Measurements from ENCODE around the gene EXOC4.
"Not testable (repeated sequence)": the region's sequence is repeated elsewhere in the genome, so short reads cannot be mapped to it uniquely, and the experiment has no call there.

EXOC4 gene

GRCh38 chr7:133275446-133276095, 22.7 kb downstream of the EXOC4 start:
- H3K9ac ChIP-seq (ENCODE audit: low read length), result no peak overlapping the region
- H3K36me3 ChIP-seq (ENCODE audit: insufficient read depth, low read length), result peaks cover 15% of the 10 kb centered on the region
- no peaks in the 10 kb centered on the region for H3K27me3 ChIP-seq (ENCODE audit: control insufficient read depth in 1 of 2, insufficient read depth in 2 of 2, low read length in 2 of 2)
- H3K4me3 ChIP-seq (ENCODE audit: low read depth in 1 of 2, low read length in 2 of 2), result no peak overlapping the region
- H3K27ac ChIP-seq (ENCODE audit: low read depth, low read length), result no peak overlapping the region
- H3K4me1 ChIP-seq (ENCODE audit: insufficient read depth, low read length), result peaks cover 17% of the 10 kb centered on the region
- H3K9me3 ChIP-seq (ENCODE audit: low read length), result no peaks in the 10 kb centered on the region

GRCh38 chr7:133278975-133279374, 26.1 kb downstream of the EXOC4 start:
- not testable (repeated sequence) for H3K9ac ChIP-seq (ENCODE audit: low read length); H3K9me3 ChIP-seq (ENCODE audit: low read length); H3K4me1 ChIP-seq (ENCODE audit: insufficient read depth, low read length); H3K27me3 ChIP-seq (ENCODE audit: control insufficient read depth in 1 of 2, insufficient read depth in 2 of 2, low read length in 2 of 2); H3K4me3 ChIP-seq (ENCODE audit: low read depth in 1 of 2, low read length in 2 of 2); H3K27ac ChIP-seq (ENCODE audit: low read depth, low read length)
- peaks cover 15% of the 10 kb centered on the region for H3K36me3 ChIP-seq (ENCODE audit: insufficient read depth, low read length)

GRCh38 chr7:133282094-133282493, 29.2 kb downstream of the EXOC4 start:
- Histone ChIP-seq H3K9ac (ENCODE audit: low read length) (no peak overlapping the region), H3K27me3 (ENCODE audit: control insufficient read depth in 1 of 2, insufficient read depth in 2 of 2, low read length in 2 of 2) (no peaks in the 10 kb centered on the region), H3K36me3 (ENCODE audit: insufficient read depth, low read length) (no peaks in the 10 kb centered on the region), H3K27ac (ENCODE audit: low read depth, low read length) (no peak overlapping the region), H3K4me3 (ENCODE audit: low read depth in 1 of 2, low read length in 2 of 2) (no peak overlapping the region), H3K9me3 (ENCODE audit: low read length) (no peaks in the 10 kb centered on the region), H3K4me1 (ENCODE audit: insufficient read depth, low read length) (no peaks in the 10 kb centered on the region)

DNA sequence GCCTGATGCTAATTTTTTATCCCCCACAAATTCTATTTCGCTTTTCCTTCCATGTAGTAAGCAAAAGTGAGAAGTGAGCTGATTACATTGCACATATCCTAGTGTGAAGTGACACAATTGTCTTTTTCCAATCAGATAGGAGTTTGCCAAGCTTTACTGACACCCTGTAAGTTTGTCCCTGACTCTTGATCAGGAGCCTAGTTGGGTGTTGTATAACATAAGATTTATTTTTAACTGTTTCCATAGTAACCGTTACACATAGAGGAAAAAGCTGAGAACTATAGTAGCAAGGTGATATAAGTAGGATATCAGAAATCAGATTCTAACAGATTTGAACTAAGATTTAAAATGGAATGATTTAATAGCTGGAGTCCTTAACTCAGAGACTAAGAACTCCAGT, 31.2 kb downstream of the EXOC4 start:
- no peaks in the 10 kb centered on the region for H3K9me3 ChIP-seq (ENCODE audit: low read length)
- no peaks in the 10 kb centered on the region for H3K4me1 ChIP-seq (ENCODE audit: insufficient read depth, low read length)
- H3K4me3 ChIP-seq (ENCODE audit: low read depth in 1 of 2, low read length in 2 of 2), result no peak overlapping the region

DNA sequence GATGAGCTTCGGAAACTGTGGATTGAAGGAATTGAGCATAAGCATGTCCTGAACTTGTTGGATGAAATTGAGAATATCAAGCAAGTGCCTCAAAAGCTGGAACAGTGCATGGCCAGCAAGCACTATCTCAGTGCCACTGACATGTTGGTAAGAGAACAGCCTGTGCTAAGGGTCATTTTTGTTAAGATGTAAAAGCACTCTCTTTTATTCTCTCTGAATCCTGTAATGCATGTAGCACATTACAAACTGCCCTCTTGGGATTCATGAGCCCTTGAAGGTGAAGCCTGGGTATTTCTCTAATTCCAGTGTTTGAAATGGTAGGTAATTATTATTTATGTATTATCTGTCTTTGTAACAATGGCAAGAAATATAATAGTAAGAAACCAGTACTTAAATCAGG, 36.1 kb downstream of the EXOC4 start:
- Histone ChIP-seq H3K27me3 (ENCODE audit: control insufficient read depth in 1 of 2, insufficient read depth in 2 of 2, low read length in 2 of 2) (no peaks in the 10 kb centered on the region), H3K9me3 (ENCODE audit: low read length) (no peaks in the 10 kb centered on the region), H3K4me3 (ENCODE audit: low read depth in 1 of 2, low read length in 2 of 2) (no peak overlapping the region), H3K4me1 (ENCODE audit: insufficient read depth, low read length) (no peaks in the 10 kb centered on the region), H3K27ac (ENCODE audit: low read depth, low read length) (no peak overlapping the region), H3K9ac (ENCODE audit: low read length) (no peak overlapping the region), H3K36me3 (ENCODE audit: insufficient read depth, low read length) (peaks cover 21% of the 10 kb centered on the region)

More for the DNA sequence above, 31.2 kb downstream of the EXOC4 start:
- Histone ChIP-seq H3K27me3 (ENCODE audit: control insufficient read depth in 1 of 2, insufficient read depth in 2 of 2, low read length in 2 of 2) (no peaks in the 10 kb centered on the region), H3K27ac (ENCODE audit: low read depth, low read length) (no peak overlapping the region), H3K36me3 (ENCODE audit: insufficient read depth, low read length) (peaks cover 1% of the 10 kb centered on the region), H3K9ac (ENCODE audit: low read length) (no peak overlapping the region)

- Histone ChIP-seq H3K9me3 (ENCODE audit: low read length) (no peaks in the 10 kb centered on the region), H3K36me3 (ENCODE audit: insufficient read depth, low read length) (peaks cover 21% of the 10 kb centered on the region), H3K27ac (ENCODE audit: low read depth, low read length) (no peak overlapping the region), H3K4me3 (ENCODE audit: low read depth in 1 of 2, low read length in 2 of 2) (no peak overlapping the region), H3K4me1 (ENCODE audit: insufficient read depth, low read length) (no peaks in the 10 kb centered on the region), H3K27me3 (ENCODE audit: control insufficient read depth in 1 of 2, insufficient read depth in 2 of 2, low read length in 2 of 2) (no peaks in the 10 kb centered on the region), H3K9ac (ENCODE audit: low read length) (no peak overlapping the region)
These were observed 37.2 kb downstream of the EXOC4 start for GRCh38 chr7:133290041-133290440.

GRCh38 chr7:133290676-133291333, 37.9 kb downstream of the EXOC4 start:
- Histone ChIP-seq H3K4me3 (ENCODE audit: low read depth in 1 of 2, low read length in 2 of 2) (no peak overlapping the region), H3K9me3 (ENCODE audit: low read length) (no peaks in the 10 kb centered on the region), H3K36me3 (ENCODE audit: insufficient read depth, low read length) (peaks cover 21% of the 10 kb centered on the region), H3K9ac (ENCODE audit: low read length) (no peak overlapping the region), H3K4me1 (ENCODE audit: insufficient read depth, low read length) (peaks cover 3% of the 10 kb centered on the region), H3K27me3 (ENCODE audit: control insufficient read depth in 1 of 2, insufficient read depth in 2 of 2, low read length in 2 of 2) (no peaks in the 10 kb centered on the region), H3K27ac (ENCODE audit: low read depth, low read length) (no peak overlapping the region)

DNA sequence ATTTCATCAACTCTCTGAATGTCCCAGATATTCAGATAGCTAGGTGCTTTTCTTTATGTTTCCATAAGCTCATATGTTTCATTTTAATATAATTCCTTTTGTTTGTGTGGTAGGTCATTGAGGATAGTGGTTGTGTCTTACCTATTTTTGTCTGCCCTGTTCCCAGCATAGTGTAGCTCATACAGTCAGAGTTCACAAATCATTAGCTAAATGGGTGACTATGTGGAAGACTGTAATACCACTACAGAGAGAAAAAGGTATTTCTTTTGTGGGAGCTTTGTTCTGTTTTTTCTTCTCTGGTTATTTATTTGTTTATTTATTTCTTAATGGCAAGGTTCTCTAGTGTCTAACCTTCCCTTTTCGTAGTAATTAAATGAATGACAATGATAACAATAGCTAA, 39.8 kb downstream of the EXOC4 start:
- Histone ChIP-seq H3K27me3 (ENCODE audit: control insufficient read depth in 1 of 2, insufficient read depth in 2 of 2, low read length in 2 of 2) (no peaks in the 10 kb centered on the region), H3K27ac (ENCODE audit: low read depth, low read length) (no peak overlapping the region)

DNA sequence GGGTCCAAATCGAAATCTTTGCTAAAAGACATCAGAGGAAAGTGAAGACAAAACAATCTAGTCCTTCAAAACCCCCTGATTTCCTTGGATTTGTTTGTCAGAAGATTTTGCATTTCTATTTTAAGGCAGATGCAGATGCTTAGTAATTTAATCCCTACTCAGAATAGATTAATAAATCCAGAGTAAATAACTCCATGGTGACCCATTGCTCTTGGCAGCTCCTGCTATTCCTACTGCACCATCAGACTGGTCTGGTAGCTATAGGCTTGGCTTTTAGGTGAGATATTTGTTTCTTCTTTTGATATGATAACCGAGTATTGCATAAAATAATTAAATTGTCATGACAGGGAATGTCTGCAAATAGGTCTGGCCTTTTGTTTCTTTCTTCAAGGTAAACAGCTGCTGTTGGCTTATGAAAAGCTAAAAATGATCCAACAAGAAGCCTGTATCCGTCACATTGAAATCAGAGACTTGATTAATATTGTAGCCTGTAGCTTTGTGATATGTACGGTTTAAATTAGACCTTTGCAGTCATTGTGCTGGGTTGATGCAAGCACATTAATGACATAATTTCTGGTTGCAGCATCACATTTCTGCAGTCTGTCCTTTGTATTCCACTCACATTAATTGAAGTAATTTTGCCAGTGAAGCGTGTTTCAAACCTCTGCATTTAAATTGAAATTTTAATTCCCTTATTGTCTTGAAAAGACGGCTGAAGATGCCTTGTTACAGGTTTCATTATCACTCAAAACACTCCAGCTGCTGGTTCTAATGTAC, 40.7 kb downstream of the EXOC4 start:
- H3K27me3 ChIP-seq (ENCODE audit: control insufficient read depth in 1 of 2, insufficient read depth in 2 of 2, low read length in 2 of 2), result no peaks in the 10 kb centered on the region
- peaks cover 3% of the 10 kb centered on the region for H3K4me1 ChIP-seq (ENCODE audit: insufficient read depth, low read length)
- H3K27ac ChIP-seq (ENCODE audit: low read depth, low read length), result no peak overlapping the region
- H3K9ac ChIP-seq (ENCODE audit: low read length), result no peak overlapping the region
- H3K9me3 ChIP-seq (ENCODE audit: low read length), result no peaks in the 10 kb centered on the region
- H3K4me3 ChIP-seq (ENCODE audit: low read depth in 1 of 2, low read length in 2 of 2), result no peak overlapping the region
- peaks cover 21% of the 10 kb centered on the region for H3K36me3 ChIP-seq (ENCODE audit: insufficient read depth, low read length)

More for the DNA sequence above, 39.8 kb downstream of the EXOC4 start:
- no peak overlapping the region for H3K9ac ChIP-seq (ENCODE audit: low read length)
- H3K4me3 ChIP-seq (ENCODE audit: low read depth in 1 of 2, low read length in 2 of 2), result no peak overlapping the region
- peaks cover 21% of the 10 kb centered on the region for H3K36me3 ChIP-seq (ENCODE audit: insufficient read depth, low read length)
- peaks cover 3% of the 10 kb centered on the region for H3K4me1 ChIP-seq (ENCODE audit: insufficient read depth, low read length)
- no peaks in the 10 kb centered on the region for H3K9me3 ChIP-seq (ENCODE audit: low read length)

- peaks cover 3% of the 10 kb centered on the region for H3K4me1 ChIP-seq (ENCODE audit: insufficient read depth, low read length)
- peaks cover 18% of the 10 kb centered on the region for H3K36me3 ChIP-seq (ENCODE audit: insufficient read depth, low read length)
- no peak overlapping the region for H3K4me3 ChIP-seq (ENCODE audit: low read depth in 1 of 2, low read length in 2 of 2)
- no peak overlapping the region for H3K27ac ChIP-seq (ENCODE audit: low read depth, low read length)
- no peak overlapping the region for H3K9ac ChIP-seq (ENCODE audit: low read length)
- no peaks in the 10 kb centered on the region for H3K27me3 ChIP-seq (ENCODE audit: control insufficient read depth in 1 of 2, insufficient read depth in 2 of 2, low read length in 2 of 2)
- H3K9me3 ChIP-seq (ENCODE audit: low read length), result no peaks in the 10 kb centered on the region
These were observed 41.4 kb downstream of the EXOC4 start for GRCh38 chr7:133294234-133294633.

DNA sequence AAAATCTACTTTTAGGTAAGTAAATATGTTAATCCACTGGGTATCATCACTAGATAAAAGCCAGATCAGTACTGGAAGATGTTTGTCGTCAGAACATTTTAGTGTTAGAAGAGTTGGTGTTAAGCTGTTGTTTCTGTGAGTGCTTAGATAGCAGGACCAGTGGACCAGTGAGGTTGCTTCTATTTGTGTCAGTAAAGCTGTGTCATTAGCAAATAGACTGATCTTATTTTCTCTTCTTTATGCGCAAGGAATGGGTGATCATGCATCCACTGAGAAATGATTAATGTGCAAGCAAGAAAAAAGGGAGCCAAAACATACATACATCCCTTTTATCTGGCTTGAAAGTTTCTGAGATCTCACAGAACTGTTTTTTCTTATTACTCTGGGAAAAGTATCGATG, 42.6 kb downstream of the EXOC4 start:
- H3K4me3 ChIP-seq (ENCODE audit: low read depth in 1 of 2, low read length in 2 of 2), result no peak overlapping the region
- no peak overlapping the region for H3K27ac ChIP-seq (ENCODE audit: low read depth, low read length)
- no peaks in the 10 kb centered on the region for H3K27me3 ChIP-seq (ENCODE audit: control insufficient read depth in 1 of 2, insufficient read depth in 2 of 2, low read length in 2 of 2)
- no peak overlapping the region for H3K9ac ChIP-seq (ENCODE audit: low read length)
- peaks cover 3% of the 10 kb centered on the region for H3K4me1 ChIP-seq (ENCODE audit: insufficient read depth, low read length)
- no peaks in the 10 kb centered on the region for H3K9me3 ChIP-seq (ENCODE audit: low read length)
- H3K36me3 ChIP-seq (ENCODE audit: insufficient read depth, low read length), result peaks cover 6% of the 10 kb centered on the region

All from muscle layer of colon (tissue), 2 donors.